D721Med (cell line): ENCODE measurements around the gene C1orf174.

Experiments used
- DNase-seq: peaks from one replicate; pipeline ENCODE4 v3.0.0; 2011; ENCODE audit warnings: low spot score; ENCODE audit not compliant: insufficient read length
- FAIRE-seq: peaks from 2 replicates; lab custom pipeline; 2011; peaks lifted over from hg19 to GRCh38; lab: Jason Lieb, UNC
- CTCF ChIP-seq: IDR thresholded peaks from 2 replicates; pipeline ENCODE4 v1.5.1; 2012; ENCODE audit warnings: mild to moderate bottlenecking, control low read depth; ENCODE audit not compliant: insufficient read depth; ENCODE audit errors: missing control alignments

The C1orf174 gene

GRCh38 chr1:3943123-3943431, 43.0 kb upstream of the C1orf174 start:
- no peak for TF ChIP-seq CTCF
- FAIRE-seq (no peak), DNase-seq (no peak)

GRCh38 chr1:3942416-3943122, 42.5 kb upstream of the C1orf174 start:
- no peak for TF ChIP-seq CTCF
- FAIRE-seq (no peak), DNase-seq (no peak)

GRCh38 chr1:3940754-3941345, 40.8 kb upstream of the C1orf174 start:
- no peak for FAIRE-seq
- no peak for DNase-seq
- no peak for TF ChIP-seq CTCF

- FAIRE-seq (no peak), DNase-seq (no peak)
- no peak for TF ChIP-seq CTCF
Observed at GRCh38 chr1:3940081-3940753, 40.1 kb upstream of the C1orf174 start.

- TF ChIP-seq CTCF = no peak
- DNase-seq = no peak
- FAIRE-seq = no peak
Observed at GRCh38 chr1:3939242-3940080, 39.4 kb upstream of the C1orf174 start.

- FAIRE-seq = no peak
- no peak for TF ChIP-seq CTCF
- no peak for DNase-seq
Observed at GRCh38 chr1:3932156-3932919, 32.3 kb upstream of the C1orf174 start.
